DMS153 treated with DMSO at 0.1 percent for 48 hours (cell line): ENCODE measurements around the gene PLEK.
"Not testable (repeated sequence)": the region's sequence is repeated elsewhere in the genome, so short reads cannot be mapped to it uniquely, and the experiment has no call there.

Source experiments
- DNase-seq: peaks from one replicate; lab custom pipeline; 2025; ENCODE audit not compliant: unreplicated experiment; lab: John Stamatoyannopoulos, UW

The PLEK gene

GRCh38 chr2:68384485-68385107, 19.5 kb downstream of the PLEK start:
- no peak for DNase-seq

- no peak for DNase-seq
These were observed 20.3 kb downstream of the PLEK start for GRCh38 chr2:68385220-68385906.

GRCh38 chr2:68385907-68386287, 20.8 kb downstream of the PLEK start:
- DNase-seq, result no peak

DNA sequence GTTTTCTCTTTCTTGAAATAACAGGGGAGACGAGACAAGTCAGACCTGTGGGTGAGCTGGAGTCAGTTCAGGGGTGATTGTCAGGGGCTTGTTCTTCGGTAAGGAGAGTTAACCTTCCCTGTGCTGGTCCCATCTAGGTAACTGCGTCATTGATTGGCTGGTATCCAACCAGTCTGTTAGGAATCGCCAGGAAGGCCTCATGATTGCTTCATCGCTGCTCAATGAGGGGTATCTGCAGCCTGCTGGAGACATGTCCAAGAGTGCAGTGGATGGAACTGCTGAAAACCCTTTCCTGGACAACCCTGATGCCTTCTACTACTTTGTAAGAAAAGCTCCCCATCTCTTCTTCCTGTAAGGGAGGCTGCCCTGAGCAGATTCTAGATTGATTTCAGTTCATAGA, 21.3 kb downstream of the PLEK start:
- DNase-seq, result no peak

- no peak for DNase-seq
These were observed 22.6 kb downstream of the PLEK start for GRCh38 chr2:68387408-68388350.

GRCh38 chr2:68388358-68388757, 23.3 kb downstream of the PLEK start:
- DNase-seq, result no peak

DNA sequence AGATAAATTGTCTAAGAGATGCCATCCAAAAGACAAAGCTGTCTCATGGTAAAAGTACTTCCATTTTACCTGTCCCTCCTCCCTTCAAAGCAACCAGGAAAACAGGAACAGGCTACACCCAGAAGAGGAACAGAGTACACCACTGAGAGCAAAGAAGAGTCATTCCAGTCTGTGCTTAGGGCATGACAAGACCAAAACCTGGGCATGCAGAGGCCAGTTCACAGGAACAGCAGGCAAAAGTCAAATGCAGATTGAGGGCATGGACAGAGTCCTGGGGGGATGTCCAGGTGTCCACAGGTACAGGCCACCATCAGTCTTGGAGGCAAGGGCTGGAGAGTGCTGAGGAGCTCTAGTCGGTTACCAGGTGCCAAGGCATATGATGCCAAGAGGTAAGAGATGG, 23.7 kb downstream of the PLEK start:
- DNase-seq, result no peak

- no peak for DNase-seq
These were observed 25.0 kb downstream of the PLEK start for GRCh38 chr2:68390114-68390513.

GRCh38 chr2:68390586-68390985, 25.5 kb downstream of the PLEK start:
- no peak for DNase-seq

DNA sequence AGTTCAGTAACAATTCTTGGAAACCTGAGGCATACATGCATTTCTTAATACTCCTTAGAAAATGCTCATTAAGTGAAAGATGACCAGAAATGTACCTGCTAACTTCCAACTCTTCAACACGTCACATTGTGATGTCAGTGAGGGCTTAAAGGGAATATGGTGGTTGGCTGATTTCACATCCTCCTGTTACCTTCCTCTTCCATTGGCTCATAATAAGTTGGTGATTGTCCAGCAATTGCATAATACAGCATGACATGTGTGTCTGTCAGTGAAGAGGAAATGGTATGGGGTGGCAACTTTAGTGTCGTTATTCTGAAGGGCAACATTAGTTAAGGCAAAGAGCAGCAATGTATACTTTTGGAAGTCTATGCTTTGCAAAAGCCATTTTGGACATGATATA, 26.0 kb downstream of the PLEK start:
- DNase-seq, result no peak

- no peak for DNase-seq
These were observed 26.8 kb downstream of the PLEK start for GRCh38 chr2:68391869-68392268.

- DNase-seq, result no peak
These were observed 31.0 kb downstream of the PLEK start for GRCh38 chr2:68396093-68396492.

DNA sequence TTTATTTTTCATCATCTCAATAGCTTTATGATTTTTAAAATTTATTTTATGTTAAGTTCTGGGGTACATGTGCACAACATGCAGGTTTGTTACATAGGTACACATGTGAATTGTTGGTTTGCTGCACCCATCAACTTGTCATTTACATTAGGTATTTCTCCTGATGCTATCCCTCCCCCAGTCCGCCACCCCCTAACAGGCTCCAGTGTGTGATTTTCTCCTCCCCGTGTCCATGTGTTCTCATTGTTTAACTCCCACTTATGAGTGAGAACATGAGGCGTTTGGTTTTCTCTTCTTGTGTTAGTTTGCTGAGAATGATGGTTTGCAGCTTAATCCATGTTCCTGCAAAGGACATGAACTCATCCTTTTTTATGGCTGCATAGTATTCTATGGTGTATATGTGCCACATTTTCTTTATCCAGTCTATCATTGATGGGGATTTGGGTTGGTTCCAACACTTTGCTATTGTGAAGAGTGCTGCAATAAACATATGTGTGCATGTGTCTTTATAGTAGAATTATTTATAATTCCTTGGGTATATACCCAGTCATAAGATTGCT, 32.7 kb downstream of the PLEK start:
- DNase-seq, result not testable (repeated sequence)

- no peak for DNase-seq
These were observed 38.1 kb downstream of the PLEK start for GRCh38 chr2:68403199-68403644.

- peak; percentile 6 for DNase-seq
These were observed 39.1 kb downstream of the PLEK start for GRCh38 chr2:68404164-68404563.

- DNase-seq, result no peak
These were observed 40.1 kb downstream of the PLEK start for GRCh38 chr2:68404893-68405799.

DNA sequence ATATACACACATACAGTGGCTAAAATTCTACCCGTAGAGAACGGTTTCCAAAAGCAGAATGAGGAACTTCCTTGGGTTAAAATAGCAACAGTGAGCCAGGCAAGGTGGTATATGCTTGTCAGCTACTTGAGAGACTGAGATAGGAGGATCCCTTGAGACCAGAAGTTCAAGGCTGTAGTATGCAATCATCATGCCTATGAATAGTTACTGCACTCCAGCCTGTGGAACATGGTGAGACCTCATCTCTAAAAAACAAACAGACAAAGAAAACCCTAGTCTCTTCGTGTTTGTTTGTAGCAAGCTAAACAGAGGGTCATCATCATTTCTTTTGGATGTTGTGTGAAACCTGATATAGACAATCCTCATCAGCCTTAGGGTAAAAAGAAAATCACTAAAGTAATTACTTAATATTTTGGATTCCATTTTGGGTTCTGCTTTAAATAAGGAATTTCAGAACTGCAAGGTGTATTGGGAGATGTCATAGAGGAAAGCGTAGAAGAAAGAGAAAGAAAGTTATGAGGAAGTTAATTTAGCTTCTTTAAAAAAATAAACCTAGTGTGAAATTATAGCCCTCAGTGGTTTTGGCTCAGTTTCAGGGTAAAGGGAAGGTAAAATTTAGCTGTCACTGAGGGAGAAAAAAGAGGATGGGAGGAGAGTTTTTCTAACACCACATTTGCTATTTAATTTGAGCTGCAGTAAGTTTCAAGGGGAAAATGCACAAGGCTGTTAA, 46.5 kb downstream of the PLEK start:
- no peak for DNase-seq

DNA sequence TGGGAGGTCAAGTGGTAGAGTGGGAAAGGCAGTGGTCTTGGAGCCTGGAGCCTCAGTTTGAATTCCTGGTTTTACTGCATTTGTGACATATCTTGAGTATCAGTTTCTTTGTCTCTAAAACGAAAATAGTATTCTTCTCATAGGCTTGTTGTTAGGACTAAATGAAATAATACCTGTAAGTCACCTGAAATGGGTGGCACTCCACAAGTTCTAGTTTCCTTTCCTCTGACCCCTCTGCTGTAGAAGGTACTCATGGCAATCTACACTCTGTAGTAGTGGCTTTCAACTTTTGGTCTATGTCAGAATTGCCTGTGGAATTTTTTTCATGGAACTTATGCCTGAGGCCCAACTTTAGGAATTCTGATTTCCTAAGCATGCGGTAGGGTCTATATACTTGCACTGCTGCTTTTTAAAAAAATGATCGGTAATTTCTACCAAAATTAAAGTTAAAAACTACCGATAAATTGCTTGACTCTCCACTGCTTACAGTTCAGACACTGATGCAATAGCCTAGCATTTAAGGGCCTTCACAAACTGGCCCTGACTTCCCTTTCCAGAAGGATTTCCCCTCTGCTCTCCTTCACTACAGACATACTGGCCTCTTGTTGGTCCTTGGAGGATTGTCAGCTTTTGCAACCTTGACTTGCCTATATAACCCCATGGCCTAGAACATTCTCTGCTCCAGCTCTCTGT, 47.2 kb downstream of the PLEK start:
- no peak for DNase-seq

- DNase-seq, result no peak
These were observed 48.4 kb downstream of the PLEK start for GRCh38 chr2:68413466-68413865.
